ENCODE data around the gene TIMM13. TPM values are rescaled to one million over a fixed set of nuclear protein-coding genes. Genes with fewer than 3 reads are reported as not detected.

TIMM13 gene
- total RNA-seq, 2 donors from 2014 or later: 100 to 252 TPM

- H3K9ac ChIP-seq (ENCODE audit: low read depth in 2 of 2, low read length in 2 of 2): no peak overlapping the region
- no peaks in the 10 kb centered on the region for H3K9me3 ChIP-seq
- intact Hi-C loops (cut with DNase I): no loop called here
- no peaks in the 10 kb centered on the region for H3K27me3 ChIP-seq
- H3K4me1 ChIP-seq: no peaks in the 10 kb centered on the region
- TF ChIP-seq, protein P1, sequence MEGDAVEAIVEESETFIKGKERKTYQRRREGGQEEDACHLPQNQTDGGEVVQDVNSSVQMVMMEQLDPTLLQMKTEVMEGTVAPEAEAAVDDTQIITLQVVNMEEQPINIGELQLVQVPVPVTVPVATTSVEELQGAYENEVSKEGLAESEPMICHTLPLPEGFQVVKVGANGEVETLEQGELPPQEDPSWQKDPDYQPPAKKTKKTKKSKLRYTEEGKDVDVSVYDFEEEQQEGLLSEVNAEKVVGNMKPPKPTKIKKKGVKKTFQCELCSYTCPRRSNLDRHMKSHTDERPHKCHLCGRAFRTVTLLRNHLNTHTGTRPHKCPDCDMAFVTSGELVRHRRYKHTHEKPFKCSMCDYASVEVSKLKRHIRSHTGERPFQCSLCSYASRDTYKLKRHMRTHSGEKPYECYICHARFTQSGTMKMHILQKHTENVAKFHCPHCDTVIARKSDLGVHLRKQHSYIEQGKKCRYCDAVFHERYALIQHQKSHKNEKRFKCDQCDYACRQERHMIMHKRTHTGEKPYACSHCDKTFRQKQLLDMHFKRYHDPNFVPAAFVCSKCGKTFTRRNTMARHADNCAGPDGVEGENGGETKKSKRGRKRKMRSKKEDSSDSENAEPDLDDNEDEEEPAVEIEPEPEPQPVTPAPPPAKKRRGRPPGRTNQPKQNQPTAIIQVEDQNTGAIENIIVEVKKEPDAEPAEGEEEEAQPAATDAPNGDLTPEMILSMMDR (IDR thresholded peaks at IDR 0.05): no peak
- no peak overlapping the region for H3K27ac ChIP-seq
- no peak for DNase-seq
- H3K36me3 ChIP-seq: no peaks in the 10 kb centered on the region
- no peak overlapping the region for H3K4me3 ChIP-seq
Measured at GRCh38 chr19:2415281-2415972, 12.0 kb downstream of the TIMM13 start.

GRCh38 chr19:2413629-2414028 lies 13.8 kb downstream of the TIMM13 start:
- TF ChIP-seq, protein P1 (IDR thresholded peaks at IDR 0.05): no peak
- H3K4me1 ChIP-seq: no peaks in the 10 kb centered on the region
- H3K9ac ChIP-seq (ENCODE audit: low read depth in 2 of 2, low read length in 2 of 2): no peak overlapping the region
- H3K36me3 ChIP-seq: no peaks in the 10 kb centered on the region
- no peaks in the 10 kb centered on the region for H3K9me3 ChIP-seq
- intact Hi-C loops (cut with DNase I): no loop called here
- H3K27me3 ChIP-seq: no peaks in the 10 kb centered on the region
- H3K27ac ChIP-seq: no peak overlapping the region
- H3K4me3 ChIP-seq: no peak overlapping the region
- DNase-seq: no peak

GRCh38 chr19:2413159-2413558 lies 14.2 kb downstream of the TIMM13 start:
- Histone ChIP-seq H3K9me3 (no peaks in the 10 kb centered on the region), H3K9ac (ENCODE audit: low read depth in 2 of 2, low read length in 2 of 2) (no peak overlapping the region), H3K36me3 (no peaks in the 10 kb centered on the region), H3K27ac (no peak overlapping the region), H3K4me1 (no peaks in the 10 kb centered on the region), H3K27me3 (no peaks in the 10 kb centered on the region), H3K4me3 (no peak overlapping the region)
- TF ChIP-seq, protein P1 (IDR thresholded peaks at IDR 0.05): no peak
- intact Hi-C loops (cut with DNase I): no loop called here
- no peak for DNase-seq

DNA sequence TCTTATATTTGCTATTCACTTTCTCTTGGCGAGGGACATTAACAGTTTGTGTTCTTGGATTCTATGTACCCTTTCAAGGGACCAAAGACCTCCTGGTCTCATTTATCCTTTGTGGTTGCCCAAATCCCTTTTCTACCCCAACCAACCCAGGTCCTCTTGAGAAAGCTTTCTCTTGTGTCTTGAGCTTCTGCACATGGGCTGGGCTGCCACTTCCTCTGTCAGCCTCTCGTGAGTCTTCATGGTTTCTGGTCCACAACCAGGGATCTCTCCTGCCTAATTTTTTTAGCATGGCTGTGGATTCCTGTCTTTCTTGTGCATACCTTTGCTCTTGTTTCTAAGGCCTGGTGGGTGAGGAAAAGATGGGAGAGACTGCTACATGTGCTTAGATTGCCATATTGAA lies 14.9 kb downstream of the TIMM13 start:
- no peak for DNase-seq
- no peaks in the 10 kb centered on the region for H3K27me3 ChIP-seq
- intact Hi-C loops (cut with DNase I): no loop called here
- H3K27ac ChIP-seq: no peak overlapping the region
- H3K9ac ChIP-seq (ENCODE audit: low read depth in 2 of 2, low read length in 2 of 2): no peak overlapping the region
- H3K4me3 ChIP-seq: no peak overlapping the region
- TF ChIP-seq, protein P1 (IDR thresholded peaks at IDR 0.05): no peak
- H3K9me3 ChIP-seq: no peaks in the 10 kb centered on the region
- no peaks in the 10 kb centered on the region for H3K36me3 ChIP-seq
- H3K4me1 ChIP-seq: no peaks in the 10 kb centered on the region

DNA sequence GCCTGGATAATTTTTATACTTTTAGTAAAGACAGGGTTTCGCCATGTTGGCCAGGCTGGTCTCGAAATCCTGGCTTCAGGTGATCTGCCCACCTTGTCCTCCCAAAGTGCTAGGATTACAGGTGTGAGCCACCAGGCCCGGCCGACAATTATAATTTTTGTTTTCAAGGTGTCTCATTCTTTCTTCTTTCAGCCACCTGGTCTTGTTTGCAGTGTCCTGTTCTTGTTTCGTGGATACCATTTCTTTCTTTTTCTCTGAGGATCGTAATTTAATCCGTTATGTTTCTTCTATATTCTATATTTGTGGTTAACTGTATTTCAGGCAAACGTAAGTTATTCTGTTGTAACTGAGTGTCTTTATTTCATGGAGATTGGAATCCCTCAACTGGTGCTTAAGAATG lies 15.7 kb downstream of the TIMM13 start:
- intact Hi-C loops (cut with DNase I): no loop called here
- no peaks in the 10 kb centered on the region for H3K36me3 ChIP-seq
- TF ChIP-seq, protein P1 (IDR thresholded peaks at IDR 0.05): no peak
- H3K27me3 ChIP-seq: no peaks in the 10 kb centered on the region
- H3K4me1 ChIP-seq: no peaks in the 10 kb centered on the region
- no peaks in the 10 kb centered on the region for H3K9me3 ChIP-seq
- H3K4me3 ChIP-seq: no peak overlapping the region
- no peak for DNase-seq
- H3K9ac ChIP-seq (ENCODE audit: low read depth in 2 of 2, low read length in 2 of 2): no peak overlapping the region
- H3K27ac ChIP-seq: no peak overlapping the region
